Lower leg skin (tissue), 3 donors: Measurements from ENCODE around the gene DSC3.

ENCODE experiments used
- CTCF ChIP-seq, 3 donors: fragments of 450-650 bp; IDR thresholded peaks; one replicate each; pipeline ENCODE4 v1.5.1; 2016; ENCODE audit warnings: antibody characterized with exemption in 3 of 3, mild to moderate bottlenecking in 3 of 3, moderate library complexity in 2 of 3
- POLR2A ChIP-seq, 2 donors: fragments of 450-650 bp; IDR thresholded peaks; one replicate each; pipeline ENCODE4 v1.6.1; 2016 to 2017; ENCODE audit warnings: antibody characterized with exemption in 2 of 2, mild to moderate bottlenecking in 1 of 2, moderate library complexity in 1 of 2

DNA sequence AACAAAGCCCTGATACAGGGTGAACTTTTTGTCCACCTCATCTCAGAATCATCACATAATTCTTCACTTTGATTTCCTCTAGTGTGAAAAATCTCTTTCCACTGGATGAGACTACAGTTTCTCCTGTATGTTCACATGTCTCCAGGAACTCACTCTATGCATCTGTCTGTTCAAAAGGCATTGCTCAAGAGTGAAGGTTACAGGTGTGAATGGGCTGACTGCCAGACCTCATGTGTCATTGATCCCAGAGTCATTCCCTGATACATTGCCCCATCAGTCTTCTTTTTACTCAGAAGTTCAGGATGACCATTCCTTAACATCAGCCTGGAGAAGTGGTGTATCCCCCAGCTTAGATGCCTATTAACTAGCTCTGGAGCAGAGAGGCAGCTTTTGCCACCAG lies 4.4 kb upstream of the DSC3 start:
- TF ChIP-seq CTCF (IDR thresholded peaks at IDR 0.05) (no peak), POLR2A (IDR thresholded peaks at IDR 0.05) (no peak)
